ENCODE measurements around the gene CPT2. TPM values are rescaled to one million over a fixed set of nuclear protein-coding genes. Genes with fewer than 3 reads are reported as not detected.
"Not testable (repeated sequence)": the region's sequence is repeated elsewhere in the genome, so short reads cannot be mapped to it uniquely, and the experiment has no call there.

CPT2 gene
- total and polyA plus RNA-seq, 2 of the 13 experiments (the other 11 are each of a cell fraction or from before 2014, with no cell fraction given): 12.6 to 14.6 TPM

DNA sequence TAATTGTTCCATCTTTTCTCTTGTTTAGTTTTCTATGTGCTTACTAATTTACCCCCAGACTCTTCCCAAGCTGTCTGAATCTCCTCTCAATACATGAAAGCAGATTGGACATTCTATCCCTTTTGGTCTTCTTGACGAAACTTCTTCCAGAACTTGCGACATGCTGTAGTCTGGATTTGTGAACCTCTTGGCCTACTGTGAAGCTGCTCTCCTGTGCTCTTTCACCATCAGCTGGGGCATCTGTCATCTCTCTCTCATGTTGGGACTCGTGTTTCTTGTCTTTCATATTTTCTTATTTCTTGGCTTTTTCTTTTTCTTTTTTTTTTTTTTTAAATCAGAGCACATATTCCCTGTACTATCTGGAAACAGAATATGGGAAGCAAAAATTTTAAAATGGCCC lies 6.8 kb downstream of the CPT2 start (continued):
- TF ChIP-seq, protein P1, sequence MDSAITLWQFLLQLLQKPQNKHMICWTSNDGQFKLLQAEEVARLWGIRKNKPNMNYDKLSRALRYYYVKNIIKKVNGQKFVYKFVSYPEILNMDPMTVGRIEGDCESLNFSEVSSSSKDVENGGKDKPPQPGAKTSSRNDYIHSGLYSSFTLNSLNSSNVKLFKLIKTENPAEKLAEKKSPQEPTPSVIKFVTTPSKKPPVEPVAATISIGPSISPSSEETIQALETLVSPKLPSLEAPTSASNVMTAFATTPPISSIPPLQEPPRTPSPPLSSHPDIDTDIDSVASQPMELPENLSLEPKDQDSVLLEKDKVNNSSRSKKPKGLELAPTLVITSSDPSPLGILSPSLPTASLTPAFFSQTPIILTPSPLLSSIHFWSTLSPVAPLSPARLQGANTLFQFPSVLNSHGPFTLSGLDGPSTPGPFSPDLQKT (CRISPR knock-in tag; IDR thresholded peaks at IDR 0.05; ENCODE audit: borderline replicate concordance): no peak
- TF ChIP-seq, protein P2, sequence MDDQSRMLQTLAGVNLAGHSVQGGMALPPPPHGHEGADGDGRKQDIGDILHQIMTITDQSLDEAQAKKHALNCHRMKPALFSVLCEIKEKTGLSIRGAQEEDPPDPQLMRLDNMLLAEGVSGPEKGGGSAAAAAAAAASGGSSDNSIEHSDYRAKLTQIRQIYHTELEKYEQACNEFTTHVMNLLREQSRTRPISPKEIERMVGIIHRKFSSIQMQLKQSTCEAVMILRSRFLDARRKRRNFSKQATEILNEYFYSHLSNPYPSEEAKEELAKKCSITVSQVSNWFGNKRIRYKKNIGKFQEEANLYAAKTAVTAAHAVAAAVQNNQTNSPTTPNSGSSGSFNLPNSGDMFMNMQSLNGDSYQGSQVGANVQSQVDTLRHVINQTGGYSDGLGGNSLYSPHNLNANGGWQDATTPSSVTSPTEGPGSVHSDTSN (CRISPR knock-in tag; IDR thresholded peaks at IDR 0.05; ENCODE audit: borderline replicate concordance): no peak
- no peak for TF ChIP-seq GATAD1 (CRISPR knock-in tag; IDR thresholded peaks at IDR 0.05)
- TF ChIP-seq PTBP1 (IDR thresholded peaks at IDR 0.05; ENCODE audit: low read depth, low read length, poor library complexity, severe bottlenecking): no peak

DNA sequence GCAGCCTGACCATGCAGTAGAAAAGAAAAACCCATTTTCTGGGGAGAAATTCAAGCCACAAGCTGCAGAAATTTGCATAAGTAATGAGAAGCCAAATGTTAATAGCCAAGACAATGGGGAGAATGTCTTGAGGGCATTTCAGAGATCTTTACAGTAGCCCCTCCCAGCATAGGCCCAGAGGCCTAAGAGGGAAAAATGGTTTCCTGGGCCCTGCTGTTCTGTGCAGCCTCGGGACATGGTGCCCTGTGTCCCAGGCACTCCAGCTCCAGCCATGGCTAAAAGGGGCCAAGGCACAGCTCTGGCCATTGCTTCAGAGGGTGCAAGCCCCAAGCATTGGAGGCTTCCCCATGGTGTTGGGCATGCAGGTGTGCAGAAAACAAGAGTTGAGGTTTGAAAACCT lies 8.9 kb downstream of the CPT2 start:
- H4K20me1 ChIP-seq (ENCODE audit: insufficient read depth, low read length); POLR2A ChIA-PET; BruUV-seq (replicated peaks); CTCF ChIA-PET (ENCODE audit: low intra/inter-chr PET ratio, low total read pairs); intact Hi-C loops (cut with micrococcal nuclease; ENCODE audit: unreplicated experiment); H3K27me3 ChIP-seq (ENCODE audit: control insufficient read depth in 1 of 2, insufficient read depth in 2 of 2, low read length in 2 of 2); H3K4me2 ChIP-seq (ENCODE audit: low read depth, low read length); FAIRE-seq; H2AFZ ChIP-seq (ENCODE audit: low read length); H3K27ac ChIP-seq (ENCODE audit: extremely low read length, insufficient read depth, low read length); DNase-seq (ENCODE audit: low spot score); in situ Hi-C loops (cut with HindIII; ENCODE audit: extremely low pct_ligation_motif_present, low pct_unique_long_range_greater_than_20kb); ATAC-seq; H3K9ac ChIP-seq (ENCODE audit: insufficient read depth, low read depth, low read length); H3K4me3 ChIP-seq (replicated peaks in 1 of 3; ENCODE audit: insufficient read depth in 1 of 3, low read depth in 2 of 3, low read length in 3 of 3); H3K4me1 ChIP-seq (ENCODE audit: insufficient read depth, low read length); H3K79me2 ChIP-seq (ENCODE audit: insufficient read depth, low read length): not testable (repeated sequence)
- 100% methylated on average over 1 of the region's 1 CpG for WGBS (ENCODE audit: low lambda C conversion rate)
- H3K36me3 ChIP-seq (replicated peaks in 1 of 2; ENCODE audit: control insufficient read depth in 1 of 2, insufficient read depth in 2 of 2, low read length in 2 of 2): peaks cover 19 to 61% of the 10 kb centered on the region in 2 experiments
- peaks cover 19% of the 10 kb centered on the region; the same call in 1 of the 2 replicates for H3K9me3 ChIP-seq (ENCODE audit: low read length)
